Prostate gland (tissue), 2 donors: ENCODE data around the gene ZNF32. TPM values are rescaled to one million over a fixed set of nuclear protein-coding genes. Genes with fewer than 3 reads are reported as not detected.

Experiments used
- DNase-seq: peaks from one replicate; pipeline ENCODE4 v3.0.0-alpha.2; 2019; ENCODE audit warnings: low spot score
- H3K27ac ChIP-seq, 2 donors: fragments of 200-600 bp; sonication (generic); 2 replicates each; pipeline ENCODE4 v1.5.1; 2017 to 2019
- H3K27me3 ChIP-seq: fragments of 200-600 bp; sonication (generic); replicated peaks from 2 replicates; pipeline ENCODE4 v1.5.1; 2019; ENCODE audit not compliant: insufficient read depth
- H3K36me3 ChIP-seq, 2 donors: fragments of 200-600 bp; sonication (generic); 1 replicate in 1 of 2; 2 replicates in 1 of 2; pipeline versions ENCODE4 v1.5.1 to v1.8.1; 2017 to 2019
- H3K4me1 ChIP-seq: fragments of 200-600 bp; sonication (generic); replicated peaks from 2 replicates; pipeline ENCODE4 v1.5.1; 2019
- H3K4me3 ChIP-seq, 2 donors: fragments of 200-600 bp; sonication (generic); 2 replicates each; pipeline ENCODE4 v1.5.1; 2017 to 2019
- H3K9me3 ChIP-seq: fragments of 200-600 bp; sonication (generic); 2 replicates; pipeline ENCODE4 v1.5.1; 2017
- CTCF ChIP-seq, 4 experiments: fragments of 200-600 bp in 2 of 4; fragments of 450-650 bp in 2 of 4; sonication (generic) in 2 of 4; IDR thresholded peaks; 1 replicate in 3 of 4; 2 replicates in 1 of 4; pipeline ENCODE4 v1.5.1; 2016 to 2019; ENCODE audit warnings: antibody characterized with exemption in 4 of 4, mild to moderate bottlenecking in 2 of 4, moderate library complexity in 2 of 4
- POLR2A ChIP-seq: fragments of 450-650 bp; IDR thresholded peaks from one replicate; pipeline ENCODE4 v1.6.1; 2016; ENCODE audit warnings: antibody characterized with exemption, mild to moderate bottlenecking
- POLR2AphosphoS5 ChIP-seq: sonication (generic); formaldehyde crosslinking; IDR thresholded peaks from one replicate; pipeline ENCODE4 v1.6.1; 2017; ENCODE audit warnings: antibody characterized with exemption
- WGBS: methylation state at CpG from one replicate; pipeline ENCODE4 v1.1.5; 2018; 5-methylcytosine and 5-hydroxymethylcytosine counted together
- intact Hi-C: fragments of 100-400 bp; cut with DNase I; formaldehyde crosslinking; loops from one replicate; pipeline ENCODE4 v1.14.2; 2022
- total RNA-seq, 2 donors: library from RNA; depleted of rRNA; stranded (reverse); fragments of >200 nt; gene quantifications; one replicate each; pipeline ENCODE4 v1.1.0, GENCODE V29; 2016

Gene ZNF32
- total RNA-seq, 2 donors from 2014 or later, result 31.6 to 52.8 TPM

GRCh38 chr10:43666552-43666951, 17.9 kb upstream of the ZNF32 start:
- no peak for TF ChIP-seq CTCF (IDR thresholded peaks at IDR 0.05)
- 83% methylated on average over 9 of the region's 9 CpGs for WGBS
- Histone ChIP-seq H3K27ac (no peak overlapping the region), H3K36me3 (no peaks in the 10 kb centered on the region), H3K4me1 (no peaks in the 10 kb centered on the region), H3K9me3 (no peaks in the 10 kb centered on the region), H3K27me3 (peaks cover 2% of the 10 kb centered on the region), H3K4me3 (no peak overlapping the region)
- intact Hi-C loops, result no loop called here
- DNase-seq, result no peak

- TF ChIP-seq CTCF (IDR thresholded peaks at IDR 0.05) (no peak), POLR2A (no peak), POLR2AphosphoS5 (no peak)
- no peak for DNase-seq
- H3K4me1 ChIP-seq, result no peaks in the 10 kb centered on the region
- no peaks in the 10 kb centered on the region for H3K9me3 ChIP-seq
- H3K27ac ChIP-seq, result no peak overlapping the region
- H3K36me3 ChIP-seq, result no peaks in the 10 kb centered on the region
- H3K27me3 ChIP-seq, result peaks cover 2% of the 10 kb centered on the region
- intact Hi-C loops, result no loop called here
- 62% methylated on average over 3 of the region's 3 CpGs for WGBS
- no peak overlapping the region for H3K4me3 ChIP-seq
These were observed 16.4 kb upstream of the ZNF32 start for GRCh38 chr10:43665054-43665453.

GRCh38 chr10:43658227-43658626, 9.5 kb upstream of the ZNF32 start:
- 74% methylated on average over 8 of the region's 8 CpGs for WGBS
- no peak for DNase-seq
- Histone ChIP-seq H3K27me3 (no peaks in the 10 kb centered on the region), H3K4me1 (no peaks in the 10 kb centered on the region), H3K9me3 (no peaks in the 10 kb centered on the region), H3K36me3 (no peaks in the 10 kb centered on the region), H3K4me3 (no peak overlapping the region), H3K27ac (no peak overlapping the region)
- intact Hi-C loops, result no loop called here
- TF ChIP-seq CTCF (IDR thresholded peaks at IDR 0.05) (no peak), POLR2A (no peak)

- TF ChIP-seq POLR2A, result no peak
- no peak for TF ChIP-seq CTCF (IDR thresholded peaks at IDR 0.05)
- no peak for TF ChIP-seq POLR2AphosphoS5
- Histone ChIP-seq H3K36me3 (no peaks in the 10 kb centered on the region), H3K27me3 (no peaks in the 10 kb centered on the region), H3K4me3 (no peak overlapping the region), H3K27ac (no peak overlapping the region), H3K4me1 (no peaks in the 10 kb centered on the region), H3K9me3 (no peaks in the 10 kb centered on the region)
- WGBS, result 74% methylated on average over 8 of the region's 8 CpGs
- no peak for DNase-seq
- intact Hi-C loops, result no loop called here
These were observed 6.6 kb upstream of the ZNF32 start for GRCh38 chr10:43655311-43655710.

- no peaks in the 10 kb centered on the region for H3K36me3 ChIP-seq
- TF ChIP-seq POLR2AphosphoS5, result no peak
- TF ChIP-seq POLR2A, result no peak
- TF ChIP-seq CTCF (IDR thresholded peaks at IDR 0.05), result no peak
- intact Hi-C loops, result no loop called here
- no peak overlapping the region for H3K4me3 ChIP-seq
- H3K27ac ChIP-seq, result no peak overlapping the region
- no peaks in the 10 kb centered on the region for H3K9me3 ChIP-seq
- no peaks in the 10 kb centered on the region for H3K27me3 ChIP-seq
- no peak for DNase-seq
- no peaks in the 10 kb centered on the region for H3K4me1 ChIP-seq
- 52% methylated on average over 2 of the region's 2 CpGs for whole genome bisulfite sequencing
These were observed 5.1 kb upstream of the ZNF32 start for GRCh38 chr10:43653746-43654145.
